IMR-90 (cell line): ENCODE measurements around the gene ZNF526.

Experiments
- BHLHE40 ChIP-seq: fragments of 150-350 bp; IDR thresholded peaks from 2 replicates; pipeline ENCODE4 v1.6.1; 2016; ENCODE audit warnings: mild to moderate bottlenecking, low read depth, low read length
- CEBPB ChIP-seq: IDR thresholded peaks from 2 replicates; pipeline ENCODE4 v1.6.1; 2012; ENCODE audit warnings: low read depth, low read length, improper control_type of control experiment
- CHD1 ChIP-seq: IDR thresholded peaks from 2 replicates; pipeline ENCODE4 v1.6.1; 2012; ENCODE audit warnings: low read depth, low read length, improper control_type of control experiment
- CTCF ChIP-seq: conservative IDR thresholded peaks from 2 replicates; pipeline ENCODE4 v1.5.1; 2012; ENCODE audit warnings: mild to moderate bottlenecking, low read depth, low read length, improper control_type of control experiment
- ELK1 ChIP-seq: fragments of 150-350 bp; IDR thresholded peaks from 2 replicates; pipeline ENCODE4 v1.6.1; 2016; ENCODE audit warnings: low read depth, mild to moderate bottlenecking, low read length, moderate library complexity, borderline replicate concordance
- MAFK ChIP-seq: IDR thresholded peaks from 2 replicates; pipeline ENCODE4 v1.6.1; 2012; ENCODE audit warnings: low read depth, low read length, improper control_type of control experiment
- MAZ ChIP-seq: IDR thresholded peaks from 2 replicates; pipeline ENCODE4 v1.6.1; 2012; ENCODE audit warnings: low read depth, mild to moderate bottlenecking, low read length, improper control_type of control experiment, moderate library complexity, borderline replicate concordance
- MXI1 ChIP-seq: IDR thresholded peaks from 2 replicates; pipeline ENCODE4 v1.6.1; 2012; ENCODE audit warnings: low read depth, mild to moderate bottlenecking, low read length, moderate library complexity, borderline replicate concordance
- POLR2A ChIP-seq: IDR thresholded peaks from 2 replicates; pipeline ENCODE4 v1.6.1; 2012; ENCODE audit warnings: mild to moderate bottlenecking, low read depth, low read length
- RAD21 ChIP-seq: IDR thresholded peaks from 2 replicates; pipeline ENCODE4 v1.6.1; 2012; ENCODE audit warnings: low read length, improper control_type of control experiment
- RFX5 ChIP-seq: IDR thresholded peaks from 2 replicates; pipeline ENCODE4 v1.8.0; 2012; ENCODE audit warnings: low read depth, mild to moderate bottlenecking, low read length, moderate library complexity
- SMC3 ChIP-seq: fragments of 150-350 bp; IDR thresholded peaks from 2 replicates; pipeline ENCODE4 v1.6.1; 2016; ENCODE audit warnings: low read depth, mild to moderate bottlenecking, antibody characterized with exemption, low read length, moderate library complexity
- USF2 ChIP-seq: fragments of 150-350 bp; IDR thresholded peaks from 2 replicates; pipeline ENCODE4 v1.6.1; 2017; ENCODE audit warnings: mild to moderate bottlenecking, antibody characterized with exemption, low read length, low read depth

- TF ChIP-seq POLR2A = no peak
- no peak for TF ChIP-seq CTCF
- no peak for TF ChIP-seq BHLHE40
- no peak for TF ChIP-seq MAZ
- no peak for TF ChIP-seq MXI1
- no peak for TF ChIP-seq RAD21
- TF ChIP-seq USF2 = no peak
- no peak for TF ChIP-seq CHD1
- TF ChIP-seq SMC3 = no peak
- TF ChIP-seq ELK1 = no peak
- no peak for TF ChIP-seq MAFK
- no peak for TF ChIP-seq CEBPB
- TF ChIP-seq RFX5 = no peak
Measured at GRCh38 chr19:42275517-42275916, 55.4 kb downstream of the ZNF526 start.
